Activated naive CD4-positive, alpha-beta T cell treated with Interleukin-2 at 50 U/mL for 16 hours (primary cell): ENCODE data around the gene FLCN.

Experiments
- DNase-seq: peaks from one replicate; pipeline ENCODE4 v3.0.0-alpha.2; 2020

FLCN gene

GRCh38 chr17:17235212-17236174, 1.5 kb downstream of the FLCN start:
- DNase-seq, result no peak

GRCh38 chr17:17232303-17232621, 4.7 kb downstream of the FLCN start:
- no peak for DNase-seq

DNA sequence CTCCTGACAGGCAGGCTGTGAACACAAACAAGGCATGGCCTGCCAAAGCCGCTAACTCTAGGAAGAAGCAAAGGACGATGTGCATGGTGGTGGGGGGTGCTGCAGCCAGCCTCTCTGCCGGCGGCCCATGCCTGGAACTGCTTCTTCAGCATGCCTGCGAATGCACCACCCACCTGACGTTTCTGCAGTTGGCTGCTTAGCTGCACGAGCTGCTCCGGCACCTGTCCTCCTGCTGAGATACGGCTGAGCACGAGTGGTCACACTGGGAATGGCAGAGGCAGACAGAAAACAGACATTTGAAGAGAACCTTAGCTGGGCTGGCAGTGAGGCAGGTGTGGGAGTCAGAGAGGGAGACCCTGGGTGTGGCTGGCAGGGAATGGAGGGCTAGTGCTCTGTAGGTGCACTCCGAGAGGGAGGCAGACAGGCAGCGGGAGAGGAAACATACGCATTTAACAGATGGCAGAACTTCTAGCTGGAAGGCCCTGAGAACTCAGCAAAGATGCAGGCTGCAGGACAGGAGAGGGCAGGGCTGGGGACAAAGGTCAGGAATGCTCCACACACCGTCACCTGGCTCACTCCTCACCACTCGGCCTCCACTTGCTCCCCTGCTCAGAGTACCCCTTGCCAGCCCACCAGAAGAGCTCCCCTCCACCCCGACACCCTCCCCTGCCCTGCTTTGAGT, 5.2 kb downstream of the FLCN start:
- no peak for DNase-seq

DNA sequence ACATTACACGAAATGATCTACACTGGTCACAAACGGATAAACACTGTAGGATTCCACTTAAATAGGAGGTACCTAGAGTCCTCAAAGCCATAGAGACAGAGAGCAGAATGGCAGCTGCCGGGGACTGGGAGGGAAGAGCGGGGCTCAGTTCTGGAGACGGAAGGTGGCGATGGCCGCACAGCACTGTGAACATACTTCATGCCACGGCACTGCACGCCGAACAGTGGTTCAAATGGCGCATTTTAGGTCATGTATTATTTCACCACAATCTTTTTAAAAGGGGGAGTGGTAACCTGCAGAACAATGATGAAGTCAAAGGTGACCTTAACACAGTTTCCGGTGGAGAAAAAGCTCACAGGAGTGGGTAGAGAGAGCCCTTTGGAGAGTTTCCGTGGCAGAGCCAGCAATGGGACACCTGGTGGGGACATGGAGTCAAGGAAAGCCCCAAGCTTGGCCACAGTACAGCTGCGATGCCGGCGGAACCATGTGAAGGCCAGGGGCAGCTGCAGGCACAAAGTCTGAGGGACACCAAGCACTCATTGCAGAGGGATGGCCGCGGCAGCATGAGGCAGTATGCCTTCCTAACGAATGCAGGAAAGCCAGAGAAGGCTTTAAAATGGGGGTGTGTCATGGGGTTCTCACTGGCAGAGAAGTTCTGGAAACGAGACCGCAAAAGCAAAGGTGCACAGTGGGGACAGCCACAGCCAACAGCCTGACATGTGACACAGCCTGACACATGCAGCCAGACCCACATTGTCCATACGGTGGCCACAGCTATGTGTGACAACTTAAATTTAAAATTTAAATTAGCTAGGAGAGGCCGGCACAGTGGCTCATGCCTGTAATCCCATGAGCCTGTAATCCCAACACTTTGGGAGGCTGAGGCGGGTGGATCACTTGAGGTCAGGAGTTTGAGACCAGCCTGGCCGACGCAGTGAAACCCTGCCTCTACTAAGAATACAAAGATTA, 7.3 kb downstream of the FLCN start:
- DNase-seq, result no peak

DNA sequence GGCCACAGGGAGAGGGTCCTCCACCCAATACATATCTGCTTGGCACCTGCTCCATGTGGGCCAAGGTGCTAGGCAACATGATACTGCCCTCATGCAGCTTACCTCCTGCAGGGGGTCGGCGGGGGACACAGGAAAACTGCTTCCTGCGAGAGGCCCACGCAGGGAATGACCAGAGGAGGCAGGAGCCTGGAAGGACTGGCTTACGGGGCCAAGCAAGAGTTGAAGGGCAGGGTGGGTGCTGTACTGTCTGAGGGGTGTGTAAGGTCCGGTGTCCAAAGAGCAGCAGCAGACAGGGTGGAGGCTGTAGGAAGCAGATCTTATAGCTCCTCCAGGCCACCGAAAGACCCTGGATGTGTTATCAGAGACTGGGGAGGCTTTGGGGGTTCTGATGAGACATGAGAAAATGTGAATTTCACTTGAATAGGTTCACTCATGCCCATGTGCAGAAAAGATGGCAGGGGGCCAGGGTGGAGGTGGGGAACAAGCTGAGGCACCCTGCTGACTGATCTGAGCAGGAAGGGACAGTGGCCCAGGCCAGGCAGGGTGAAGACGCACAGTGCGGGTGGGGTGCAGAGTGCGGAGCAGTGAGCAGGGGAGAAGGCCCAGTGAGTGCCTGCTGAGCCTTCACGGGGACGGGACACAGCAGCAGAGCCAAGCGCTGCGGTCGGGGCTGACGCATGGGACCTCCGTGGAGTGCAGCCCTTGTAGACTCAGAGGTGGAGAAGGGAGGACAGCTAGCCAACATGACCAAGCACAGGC, 8.3 kb downstream of the FLCN start:
- DNase-seq, result no peak

GRCh38 chr17:17227608-17228520, 9.1 kb downstream of the FLCN start:
- no peak for DNase-seq

- DNase-seq, result no peak
These were observed 10.3 kb downstream of the FLCN start for GRCh38 chr17:17226451-17227265.

DNA sequence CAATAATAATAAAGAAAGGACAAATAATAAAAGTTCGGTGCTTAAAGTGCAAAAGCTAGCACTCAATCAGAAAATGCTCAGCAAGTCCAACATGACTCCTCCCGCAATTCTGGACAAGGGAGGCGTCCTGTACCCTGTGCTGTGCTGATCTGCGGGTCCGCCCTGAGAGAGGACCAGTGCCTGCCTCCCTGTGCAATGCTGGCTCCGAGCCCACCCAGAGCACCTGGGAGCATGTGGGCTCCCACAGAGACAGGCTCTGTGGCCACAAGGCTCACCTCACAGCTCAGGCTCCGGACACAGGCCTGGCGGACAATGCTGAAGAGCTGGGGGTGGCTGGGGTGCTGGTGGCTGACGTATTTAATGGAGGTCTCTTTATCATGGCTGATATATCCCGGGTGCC, 11.1 kb downstream of the FLCN start:
- DNase-seq, result no peak

DNA sequence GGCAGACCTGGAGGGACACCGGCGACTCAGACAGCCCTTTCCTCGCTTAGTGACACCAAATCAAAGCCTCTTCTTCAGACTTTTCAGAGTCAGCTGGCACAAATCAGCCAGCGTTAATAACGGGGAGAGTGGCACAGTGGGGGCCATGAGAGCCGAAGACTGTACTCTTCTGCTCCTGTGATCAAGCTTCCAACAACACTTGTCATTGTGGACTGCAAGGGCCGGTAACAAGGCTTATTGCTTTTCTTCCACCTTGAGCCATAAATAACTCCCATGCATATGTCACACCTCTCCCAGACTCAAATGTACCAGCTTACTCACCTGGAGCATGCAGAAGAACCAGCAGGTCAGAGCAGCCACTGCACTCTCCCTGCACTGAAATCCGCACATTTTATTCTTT, 12.8 kb downstream of the FLCN start:
- no peak for DNase-seq

GRCh38 chr17:17223736-17224135, 13.2 kb downstream of the FLCN start:
- DNase-seq, result no peak

GRCh38 chr17:17221329-17221728, 15.6 kb downstream of the FLCN start:
- no peak for DNase-seq

DNA sequence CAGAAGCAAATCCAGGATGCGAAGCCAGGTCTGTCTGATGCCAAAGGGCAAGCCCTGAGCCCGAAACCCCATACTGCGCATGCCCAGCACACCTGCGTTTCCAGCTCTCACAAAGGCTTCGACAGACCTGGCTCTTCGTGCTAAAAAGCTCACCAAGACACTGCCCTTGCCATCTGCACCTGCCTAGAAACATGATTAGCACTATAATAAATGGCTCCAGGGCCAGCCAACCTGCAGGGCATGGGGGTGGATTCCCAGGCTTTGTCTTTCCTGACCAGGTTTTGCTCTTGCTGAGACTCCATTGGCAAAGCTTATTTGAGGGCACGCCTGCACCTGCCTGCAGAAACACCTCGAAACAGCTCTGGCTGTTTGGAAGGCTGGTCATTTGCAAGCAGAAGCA, 16.4 kb downstream of the FLCN start:
- DNase-seq, result no peak

GRCh38 chr17:17217995-17218394, 19.0 kb downstream of the FLCN start:
- no peak for DNase-seq

DNA sequence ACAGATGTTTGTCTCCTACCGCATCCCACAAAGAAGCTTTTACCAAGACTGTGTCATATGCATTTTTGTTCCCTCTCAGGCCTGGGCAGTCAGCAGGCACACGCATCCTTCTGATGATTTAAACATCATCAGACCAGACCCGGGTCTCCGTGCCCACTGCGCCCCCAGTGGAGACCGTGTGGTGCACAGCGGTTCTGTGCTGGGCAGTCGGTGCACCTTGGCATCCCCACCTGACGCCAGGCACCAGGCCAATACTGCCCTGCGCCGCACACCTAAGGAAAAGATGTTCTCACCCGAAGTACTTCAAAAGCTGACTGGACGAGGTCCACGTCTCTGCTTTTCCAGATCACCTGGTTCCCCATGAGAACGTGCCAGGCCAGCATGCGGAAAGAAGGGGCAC, 20.2 kb downstream of the FLCN start:
- no peak for DNase-seq

- no peak for DNase-seq
These were observed 20.7 kb downstream of the FLCN start for GRCh38 chr17:17216236-17216635.

DNA sequence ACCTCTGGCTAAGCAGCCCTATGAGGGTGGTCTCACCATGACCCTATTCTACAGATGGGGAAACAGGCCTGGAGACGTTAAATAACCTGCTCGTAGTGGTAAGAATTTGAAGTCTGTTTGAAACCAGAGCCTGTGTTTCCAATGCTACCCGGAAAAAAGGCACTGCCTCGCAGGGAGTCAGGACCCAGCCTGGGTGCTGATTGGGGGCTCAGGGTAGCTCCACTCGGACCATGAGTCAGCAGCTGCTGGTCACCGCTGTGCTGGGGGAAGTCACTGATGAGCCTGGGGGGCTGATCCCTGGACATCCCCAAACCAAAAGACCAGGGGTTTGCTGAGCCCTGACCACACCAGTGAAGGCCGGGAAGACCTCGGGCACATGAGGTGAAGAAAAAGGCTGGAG, 21.4 kb downstream of the FLCN start:
- DNase-seq, result no peak

DNA sequence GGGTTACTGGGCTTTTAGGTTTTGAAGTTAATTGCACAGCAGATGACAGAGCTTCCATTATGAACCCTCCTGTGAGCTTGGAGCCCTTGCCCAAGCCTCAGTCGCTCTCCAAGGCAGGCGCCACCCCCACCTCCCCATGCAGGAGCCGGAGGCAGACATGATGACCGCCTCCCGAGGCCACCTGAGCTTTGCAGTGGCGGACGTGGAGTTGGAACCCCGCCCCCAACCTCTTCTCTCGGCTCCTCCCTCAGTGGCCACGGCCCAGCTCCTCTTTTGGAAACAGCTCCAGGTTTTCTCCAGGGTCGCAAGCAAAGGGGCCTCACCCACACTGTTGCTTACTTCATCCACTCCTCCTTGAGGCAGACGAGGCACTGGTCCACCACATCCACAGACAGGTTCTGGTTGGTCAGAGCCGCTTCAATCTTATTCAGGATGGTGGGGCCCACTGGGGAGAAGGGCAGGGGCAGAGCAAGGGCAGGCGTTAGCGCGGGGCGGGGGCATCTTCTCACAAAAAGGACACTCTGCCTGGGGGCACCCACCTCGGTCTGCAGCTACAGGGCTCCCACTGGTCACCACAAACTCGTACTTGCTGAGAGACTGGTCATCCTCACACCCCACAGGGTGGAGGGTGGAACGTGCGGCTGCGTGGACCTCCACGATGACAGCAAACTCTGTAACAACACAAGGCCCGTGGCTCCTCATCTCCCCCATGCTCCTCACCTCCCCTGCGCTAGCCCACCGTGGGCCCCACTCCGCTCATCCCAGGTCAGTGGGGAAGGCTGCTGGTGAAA, 22.1 kb downstream of the FLCN start:
- DNase-seq, result no peak

DNA sequence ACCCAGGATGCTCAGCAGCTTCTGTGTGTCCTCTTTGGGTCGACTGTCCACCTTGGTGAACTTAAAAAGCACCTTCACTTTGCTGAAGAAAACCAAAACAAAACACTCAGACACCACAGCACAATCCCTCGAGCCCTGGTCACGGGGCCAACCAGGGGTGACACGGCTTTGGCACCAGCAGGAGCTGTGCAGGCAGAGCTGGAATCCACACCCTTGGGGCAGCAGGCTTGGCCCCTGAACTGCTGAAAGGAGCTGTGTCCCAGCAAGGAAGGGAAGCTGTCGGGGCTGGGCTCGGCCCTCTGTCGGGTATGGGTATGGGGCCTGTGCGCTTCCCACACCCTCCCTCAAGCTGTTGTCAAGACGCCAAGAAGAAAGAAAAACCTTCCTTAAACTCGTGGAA, 23.2 kb downstream of the FLCN start:
- no peak for DNase-seq

DNA sequence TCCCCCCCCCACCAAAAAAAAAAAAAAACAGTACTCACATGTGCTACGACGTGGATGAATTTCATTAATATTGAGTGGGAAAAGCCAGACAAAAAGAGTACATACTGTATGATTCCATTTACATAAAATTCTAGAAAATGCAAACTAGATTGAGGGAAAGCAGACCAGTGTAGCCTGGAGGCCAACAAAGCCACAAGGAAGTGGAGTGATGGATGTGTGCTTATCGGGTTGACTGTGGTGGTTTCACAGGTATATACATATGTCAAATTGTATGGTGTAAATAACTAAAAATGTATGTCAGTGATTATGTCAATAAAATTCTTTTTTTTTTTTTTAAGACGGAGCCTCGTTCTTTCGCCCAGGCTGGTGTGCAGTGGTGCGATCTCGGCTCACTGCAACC, 29.0 kb downstream of the FLCN start:
- DNase-seq, result no peak

DNA sequence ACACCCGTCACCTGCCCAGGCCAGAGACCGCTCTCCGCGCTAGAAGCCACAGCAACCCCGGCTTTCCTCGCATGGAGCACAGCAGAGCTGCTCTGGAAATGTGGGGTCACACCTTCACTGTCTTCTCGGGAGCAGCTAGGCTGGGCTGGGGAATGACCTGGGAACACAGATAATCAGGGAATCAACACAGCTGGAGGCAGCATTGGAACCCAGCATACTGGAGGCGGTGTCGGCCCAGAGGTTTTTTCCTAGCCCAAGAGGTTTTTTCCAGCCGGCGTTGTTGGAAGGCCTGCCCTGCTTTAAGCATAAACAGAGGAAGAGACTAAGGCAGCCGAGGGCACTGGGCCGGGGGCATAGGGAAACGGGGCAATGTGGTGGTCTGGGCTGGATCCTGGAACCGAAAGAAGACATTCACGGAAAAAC, 30.0 kb downstream of the FLCN start:
- DNase-seq, result no peak
